ENCODE results near the gene JMJD6. TPM values are rescaled to one million over a fixed set of nuclear protein-coding genes. Genes with fewer than 3 reads are reported as not detected.

JMJD6 gene
- total RNA-seq, 1 donor from 2014 or later = 25.8 TPM

DNA sequence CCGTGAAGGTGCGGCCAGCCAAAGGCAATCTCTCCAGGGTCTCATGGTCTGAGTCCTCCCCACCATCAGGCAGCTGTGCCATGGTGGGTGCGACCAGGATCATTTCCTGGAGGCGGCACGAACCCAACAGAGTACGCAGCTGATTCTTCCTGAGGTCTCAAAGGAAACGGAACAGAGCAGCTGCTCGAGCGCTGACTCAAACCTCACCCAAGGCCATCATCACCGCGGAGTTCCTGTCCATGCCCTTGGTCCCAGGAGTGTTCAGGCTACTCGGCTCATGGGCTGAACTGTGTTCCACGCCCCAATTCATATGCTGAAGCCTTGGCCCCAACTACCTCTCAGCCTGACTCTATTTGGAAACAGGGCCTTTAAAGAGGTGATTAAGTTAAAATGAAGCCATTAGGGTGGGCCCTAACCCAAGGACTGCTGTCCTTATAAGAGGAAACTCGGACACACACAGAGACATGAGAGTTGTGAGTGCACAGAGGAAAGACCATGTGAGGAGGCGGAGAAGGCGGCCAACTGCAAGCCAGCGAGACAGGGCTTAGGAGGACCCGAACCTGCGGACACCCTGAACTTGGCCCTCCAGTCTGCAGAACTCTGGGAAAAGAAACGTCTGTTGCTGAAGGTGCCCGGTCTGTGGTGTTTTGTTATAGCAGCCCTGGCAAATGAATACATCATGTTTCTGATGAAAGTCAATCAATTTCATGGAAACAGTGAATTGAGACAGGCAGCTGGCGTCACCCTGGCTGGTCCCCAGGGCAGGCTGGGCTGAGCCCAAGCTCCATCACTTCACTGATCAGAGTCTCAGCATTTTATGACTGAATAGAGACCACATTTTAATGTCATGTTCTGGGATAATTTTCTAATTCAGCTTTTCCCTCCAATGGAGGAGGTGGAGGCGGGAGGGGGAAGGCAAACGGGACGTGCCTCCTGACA lies 29.4 kb downstream of the JMJD6 start:
- Histone ChIP-seq H3K4me3 (ENCODE audit: low read depth, low read length) (no peak overlapping the region), H3K36me3 (ENCODE audit: control insufficient read depth, insufficient read depth, low read length) (no peaks in the 10 kb centered on the region), H3K27me3 (ENCODE audit: control insufficient read depth, insufficient read depth, low read length) (no peaks in the 10 kb centered on the region)
- no peak for DNase-seq (ENCODE audit: low read depth)
- TF ChIP-seq, protein P1, sequence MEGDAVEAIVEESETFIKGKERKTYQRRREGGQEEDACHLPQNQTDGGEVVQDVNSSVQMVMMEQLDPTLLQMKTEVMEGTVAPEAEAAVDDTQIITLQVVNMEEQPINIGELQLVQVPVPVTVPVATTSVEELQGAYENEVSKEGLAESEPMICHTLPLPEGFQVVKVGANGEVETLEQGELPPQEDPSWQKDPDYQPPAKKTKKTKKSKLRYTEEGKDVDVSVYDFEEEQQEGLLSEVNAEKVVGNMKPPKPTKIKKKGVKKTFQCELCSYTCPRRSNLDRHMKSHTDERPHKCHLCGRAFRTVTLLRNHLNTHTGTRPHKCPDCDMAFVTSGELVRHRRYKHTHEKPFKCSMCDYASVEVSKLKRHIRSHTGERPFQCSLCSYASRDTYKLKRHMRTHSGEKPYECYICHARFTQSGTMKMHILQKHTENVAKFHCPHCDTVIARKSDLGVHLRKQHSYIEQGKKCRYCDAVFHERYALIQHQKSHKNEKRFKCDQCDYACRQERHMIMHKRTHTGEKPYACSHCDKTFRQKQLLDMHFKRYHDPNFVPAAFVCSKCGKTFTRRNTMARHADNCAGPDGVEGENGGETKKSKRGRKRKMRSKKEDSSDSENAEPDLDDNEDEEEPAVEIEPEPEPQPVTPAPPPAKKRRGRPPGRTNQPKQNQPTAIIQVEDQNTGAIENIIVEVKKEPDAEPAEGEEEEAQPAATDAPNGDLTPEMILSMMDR (IDR thresholded peaks at IDR 0.05; ENCODE audit: insufficient read depth, low read length, poor library complexity, severe bottlenecking) = no peak

DNA sequence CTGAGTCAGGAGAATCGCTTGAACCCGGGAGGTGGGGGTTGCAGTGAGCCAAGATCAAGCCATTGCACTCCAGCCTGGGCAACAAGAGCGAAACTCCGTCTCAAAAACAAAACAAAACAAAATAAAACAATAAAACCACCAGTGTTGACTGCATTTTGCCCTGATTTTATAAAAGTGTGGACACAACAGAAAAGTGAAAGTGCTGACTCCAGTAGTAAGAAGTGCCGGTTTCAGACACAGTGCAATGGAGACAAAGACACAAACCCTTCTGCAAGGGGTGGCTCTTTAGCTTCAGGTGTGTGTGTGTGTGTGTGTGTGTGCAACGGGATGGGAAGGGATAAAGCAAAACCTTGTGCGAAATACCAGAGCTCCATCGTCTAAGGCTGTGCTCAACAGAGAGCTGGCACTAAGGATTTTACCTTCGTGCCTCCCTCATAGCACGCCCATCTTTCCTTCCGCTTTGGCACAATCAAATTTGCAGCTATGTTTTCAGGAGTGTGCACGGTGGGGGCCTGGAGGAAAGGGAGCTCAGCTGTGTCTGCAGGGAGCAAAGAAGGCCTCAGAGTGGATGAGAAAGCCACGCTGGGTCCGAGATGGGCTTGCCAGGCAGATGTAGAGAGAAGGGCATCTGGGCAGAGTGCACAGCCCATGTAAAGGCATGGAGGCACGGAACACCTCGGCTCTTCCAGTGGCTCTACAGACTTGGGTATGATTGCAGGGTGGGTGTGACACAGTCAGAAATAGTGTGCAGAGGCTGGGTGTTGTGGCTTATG lies 31.2 kb downstream of the JMJD6 start:
- no peaks in the 10 kb centered on the region for H3K27me3 ChIP-seq (ENCODE audit: control insufficient read depth, insufficient read depth, low read length)
- no peaks in the 10 kb centered on the region for H3K36me3 ChIP-seq (ENCODE audit: control insufficient read depth, insufficient read depth, low read length)
- no peak for DNase-seq (ENCODE audit: low read depth)
- TF ChIP-seq, protein P1 (IDR thresholded peaks at IDR 0.05; ENCODE audit: insufficient read depth, low read length, poor library complexity, severe bottlenecking) = no peak
- H3K4me3 ChIP-seq (ENCODE audit: low read depth, low read length) = no peak overlapping the region

DNA sequence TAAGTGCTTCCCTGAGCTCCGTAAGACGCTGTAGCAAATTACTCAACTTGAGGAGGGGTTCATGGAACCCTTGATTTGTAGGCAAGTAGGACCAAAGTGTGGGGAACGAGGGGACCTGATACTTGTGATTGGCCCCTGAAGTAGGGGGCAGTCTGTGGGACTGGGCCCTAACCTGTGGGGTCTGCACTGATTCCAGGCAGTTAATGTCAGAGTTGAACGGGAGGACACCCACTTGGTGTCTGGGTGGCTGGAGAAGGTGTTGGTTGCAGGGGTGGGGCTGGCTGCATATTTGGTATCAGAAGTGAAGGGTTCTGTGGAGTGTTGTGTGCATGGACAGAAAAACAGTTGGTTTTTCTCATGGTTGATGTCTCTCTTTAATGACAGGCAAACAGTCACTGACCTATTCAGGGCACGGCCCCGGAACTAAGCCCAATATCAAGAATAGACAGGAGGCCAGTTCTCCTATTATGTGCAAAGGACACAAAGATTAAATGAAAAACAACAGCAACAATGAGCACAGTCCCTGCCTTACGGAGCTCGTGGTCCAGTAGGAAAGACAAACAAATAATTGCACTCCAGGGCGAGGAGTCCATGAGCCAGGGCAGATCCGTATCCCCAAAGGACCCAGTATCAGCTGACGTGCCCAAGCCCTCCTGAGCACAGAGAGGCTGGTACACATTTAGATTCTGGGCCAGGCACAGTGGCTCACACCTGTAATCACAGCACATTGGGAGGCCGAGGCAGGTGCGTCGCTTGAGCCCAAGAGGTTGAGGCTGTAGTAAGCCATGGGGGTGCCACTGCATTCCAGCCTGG lies 34.8 kb downstream of the JMJD6 start:
- TF ChIP-seq, protein P1 (IDR thresholded peaks at IDR 0.05; ENCODE audit: insufficient read depth, low read length, poor library complexity, severe bottlenecking) = no peak
- H3K27me3 ChIP-seq (ENCODE audit: control insufficient read depth, insufficient read depth, low read length) = no peaks in the 10 kb centered on the region
- no peak for DNase-seq (ENCODE audit: low read depth)
- H3K4me3 ChIP-seq (ENCODE audit: low read depth, low read length) = no peak overlapping the region
- no peaks in the 10 kb centered on the region for H3K36me3 ChIP-seq (ENCODE audit: control insufficient read depth, insufficient read depth, low read length)

DNA sequence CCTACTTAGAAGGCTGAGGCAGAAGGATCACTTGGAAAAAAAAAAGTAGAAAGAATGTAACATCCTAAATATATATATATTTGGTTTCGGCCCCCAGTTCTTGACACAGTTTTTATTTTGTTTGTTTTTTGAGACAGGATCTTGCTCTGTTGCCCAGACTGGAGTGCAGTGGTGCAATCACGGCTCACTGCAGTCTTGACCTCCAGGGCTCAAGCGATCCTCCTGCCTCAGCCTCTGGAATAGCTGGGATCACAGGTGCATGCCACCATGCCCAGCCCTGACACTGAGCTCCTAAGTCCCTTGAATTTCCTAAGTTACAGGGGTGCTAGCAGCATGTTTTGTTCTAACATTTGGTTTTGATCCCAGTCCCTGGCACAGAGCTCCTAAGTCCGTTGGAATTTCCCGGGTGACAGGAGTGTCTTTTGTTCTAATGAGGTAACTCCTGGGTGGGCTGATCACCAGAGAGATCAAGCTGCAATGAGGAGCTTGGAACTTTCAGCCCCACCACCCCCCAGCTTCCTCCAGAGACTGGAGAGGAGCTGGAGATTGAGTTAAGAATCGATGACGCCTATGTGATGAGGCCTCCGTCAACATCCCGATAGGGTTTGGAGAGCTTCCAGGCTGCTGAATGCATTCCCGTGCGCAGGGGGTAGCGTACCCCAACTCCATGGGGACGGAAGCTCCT lies 35.7 kb downstream of the JMJD6 start:
- Histone ChIP-seq H3K27me3 (ENCODE audit: control insufficient read depth, insufficient read depth, low read length) (no peaks in the 10 kb centered on the region), H3K4me3 (ENCODE audit: low read depth, low read length) (no peak overlapping the region), H3K36me3 (ENCODE audit: control insufficient read depth, insufficient read depth, low read length) (no peaks in the 10 kb centered on the region)
- no peak for DNase-seq (ENCODE audit: low read depth)
- TF ChIP-seq, protein P1 (IDR thresholded peaks at IDR 0.05; ENCODE audit: insufficient read depth, low read length, poor library complexity, severe bottlenecking) = no peak

DNA sequence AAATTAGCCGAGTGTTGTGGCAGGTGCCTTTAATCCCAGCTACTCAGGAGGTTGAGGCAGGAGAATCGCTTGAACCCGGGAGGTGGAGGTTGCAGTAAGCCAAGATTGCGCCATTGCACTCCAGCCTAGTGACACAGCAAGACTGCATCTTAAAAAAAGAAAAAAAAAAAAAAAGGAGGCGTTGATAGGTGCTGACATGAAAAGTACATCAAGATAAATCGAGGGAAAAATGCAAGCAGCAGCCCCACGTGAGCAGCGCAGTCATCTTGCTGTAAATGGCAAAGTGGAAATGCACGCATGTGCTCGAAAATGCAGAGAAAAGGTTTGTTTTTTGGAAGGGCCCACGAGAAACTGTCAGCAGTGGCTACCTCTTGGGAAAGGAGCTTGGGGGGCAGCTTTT lies 36.5 kb downstream of the JMJD6 start:
- no peak for DNase-seq (ENCODE audit: low read depth)
- Histone ChIP-seq H3K36me3 (ENCODE audit: control insufficient read depth, insufficient read depth, low read length) (no peaks in the 10 kb centered on the region), H3K27me3 (ENCODE audit: control insufficient read depth, insufficient read depth, low read length) (no peaks in the 10 kb centered on the region), H3K4me3 (ENCODE audit: low read depth, low read length) (no peak overlapping the region)
- TF ChIP-seq, protein P1 (IDR thresholded peaks at IDR 0.05; ENCODE audit: insufficient read depth, low read length, poor library complexity, severe bottlenecking) = no peak
